Neural cell (in vitro differentiated cells): ENCODE results near the gene TMEM132A. TPM values are rescaled to one million over a fixed set of nuclear protein-coding genes. Genes with fewer than 3 reads are reported as not detected.

ENCODE experiments used
- H2AFZ ChIP-seq: fragments of 200-600, 300-800 bp; sonication (generic), shearing (Covaris generic); 2 replicates; pipeline ENCODE4 v1.6.0; 2014; ENCODE audit warnings: low read depth, mild to moderate bottlenecking, antibody characterized with exemption, low read length, moderate library complexity
- H3F3A ChIP-seq: fragments of 200-600 bp; shearing (Covaris generic); 2 replicates; pipeline ENCODE4 v1.6.1; 2016; ENCODE audit warnings: mild to moderate bottlenecking, moderate library complexity, mixed read lengths, antibody characterized with exemption, low read length; ENCODE audit not compliant: insufficient read depth, poor library complexity, severe bottlenecking
- H3K27ac ChIP-seq: fragments of 200-600, 300-800 bp; sonication (generic), shearing (Covaris generic); 2 replicates; pipeline ENCODE4 v1.5.1; 2014; ENCODE audit warnings: mild to moderate bottlenecking, low read length, moderate library complexity
- H3K27me3 ChIP-seq: fragments of 300-800, 200-600 bp; sonication (generic), shearing (Covaris generic); 2 replicates; pipeline ENCODE4 v1.6.0; 2014; ENCODE audit warnings: mild to moderate bottlenecking, low read depth, low read length, moderate library complexity; ENCODE audit not compliant: insufficient read depth
- H3K36me3 ChIP-seq: fragments of 300-800, 200-600 bp; sonication (generic), shearing (Covaris generic); 2 replicates; pipeline ENCODE4 v1.5.1; 2014; ENCODE audit warnings: mild to moderate bottlenecking, antibody characterized with exemption, low read length, moderate library complexity; ENCODE audit not compliant: insufficient read depth
- H3K4me2 ChIP-seq: fragments of 300-800, 200-600 bp; sonication (generic), shearing (Covaris generic); 2 replicates; pipeline ENCODE4 v1.6.0; 2014; ENCODE audit warnings: mild to moderate bottlenecking, low read length
- H3K4me3 ChIP-seq: fragments of 300-800, 200-600 bp; sonication (generic), shearing (Covaris generic); 2 replicates; pipeline ENCODE4 v1.5.1; 2014; ENCODE audit warnings: mild to moderate bottlenecking, low read length, moderate library complexity
- H3K79me2 ChIP-seq: fragments of 200-600 bp; shearing (Covaris generic); replicated peaks from 2 replicates; pipeline ENCODE4 v1.6.0; 2014; ENCODE audit warnings: mild to moderate bottlenecking, low read length, moderate library complexity; ENCODE audit not compliant: insufficient read depth
- H3K9ac ChIP-seq: fragments of 300-800, 200-600 bp; sonication (generic), shearing (Covaris generic); 2 replicates; pipeline ENCODE4 v1.6.1; 2016; ENCODE audit warnings: mild to moderate bottlenecking, low read length, mixed read lengths
- H3K9me2 ChIP-seq: fragments of 200-600 bp; shearing (Covaris generic); 2 replicates; pipeline ENCODE4 v1.6.1; 2016; ENCODE audit warnings: mild to moderate bottlenecking, low read length, mixed read lengths; ENCODE audit not compliant: insufficient read depth
- H3K9me3 ChIP-seq: fragments of 200-600, 300-800 bp; sonication (generic), shearing (Covaris generic); 2 replicates; pipeline ENCODE4 v1.6.1; 2016; ENCODE audit warnings: mild to moderate bottlenecking, mixed run types, low read length, moderate library complexity, mixed read lengths
- H4K20me1 ChIP-seq: fragments of 200-600 bp; shearing (Covaris generic); 2 replicates; pipeline ENCODE4 v1.6.1; 2016; ENCODE audit warnings: mild to moderate bottlenecking, mixed run types; ENCODE audit not compliant: insufficient read depth
- CTCF ChIP-seq: fragments of 450-650 bp; IDR thresholded peaks from 2 replicates; pipeline ENCODE4 v1.5.1; 2014; ENCODE audit warnings: antibody characterized with exemption, mild to moderate bottlenecking, moderate library complexity; ENCODE audit not compliant: poor library complexity, severe bottlenecking
- EP300 ChIP-seq: fragments of 450-650 bp; conservative IDR thresholded peaks from 2 replicates; pipeline ENCODE4 v1.6.1; 2014; ENCODE audit warnings: antibody characterized with exemption, mild to moderate bottlenecking, moderate library complexity; ENCODE audit not compliant: poor library complexity, severe bottlenecking
- EZH2 ChIP-seq: fragments of 200-600, 300-800 bp; shearing (Covaris generic), sonication (generic); IDR thresholded peaks from 2 replicates; pipeline ENCODE4 v1.6.1; 2014; ENCODE audit warnings: antibody characterized with exemption, low read length, borderline replicate concordance, mild to moderate bottlenecking; ENCODE audit not compliant: insufficient read depth, poor library complexity, severe bottlenecking
- MXI1 ChIP-seq: fragments of 450-650 bp; conservative IDR thresholded peaks from 2 replicates; pipeline ENCODE4 v1.6.1; 2014; ENCODE audit warnings: antibody characterized with exemption, mild to moderate bottlenecking; ENCODE audit not compliant: poor library complexity, severe bottlenecking
- POLR2AphosphoS5 ChIP-seq: IDR thresholded peaks from 2 replicates; pipeline ENCODE4 v1.6.1; 2012
- RAD21 ChIP-seq: fragments of 450-650 bp; conservative IDR thresholded peaks from 2 replicates; pipeline ENCODE4 v1.6.1; 2014; ENCODE audit warnings: antibody characterized with exemption, mild to moderate bottlenecking, moderate library complexity
- SMC3 ChIP-seq: fragments of 450-650 bp; conservative IDR thresholded peaks from 2 replicates; pipeline ENCODE4 v1.6.1; 2014; ENCODE audit warnings: antibody characterized with exemption, mild to moderate bottlenecking, moderate library complexity; ENCODE audit not compliant: poor library complexity
- TAF1 ChIP-seq: IDR thresholded peaks from 2 replicates; pipeline ENCODE4 v1.6.1; 2012; ENCODE audit warnings: low read depth
- polyA plus RNA-seq: library from polyadenylated mRNA; depleted of rRNA; stranded (reverse); fragments of >200 nt; gene quantifications from 2 replicates; pipeline ENCODE4 v1.2.3, GENCODE V29; 2014
- TF ChIP-seq, protein P1 (sequence below): IDR thresholded peaks from 2 replicates; pipeline ENCODE4 v1.6.1; 2012; ENCODE audit warnings: borderline replicate concordance

Gene TMEM132A
- polyA plus RNA-seq, 1 donor from 2014 or later = 215 TPM

DNA sequence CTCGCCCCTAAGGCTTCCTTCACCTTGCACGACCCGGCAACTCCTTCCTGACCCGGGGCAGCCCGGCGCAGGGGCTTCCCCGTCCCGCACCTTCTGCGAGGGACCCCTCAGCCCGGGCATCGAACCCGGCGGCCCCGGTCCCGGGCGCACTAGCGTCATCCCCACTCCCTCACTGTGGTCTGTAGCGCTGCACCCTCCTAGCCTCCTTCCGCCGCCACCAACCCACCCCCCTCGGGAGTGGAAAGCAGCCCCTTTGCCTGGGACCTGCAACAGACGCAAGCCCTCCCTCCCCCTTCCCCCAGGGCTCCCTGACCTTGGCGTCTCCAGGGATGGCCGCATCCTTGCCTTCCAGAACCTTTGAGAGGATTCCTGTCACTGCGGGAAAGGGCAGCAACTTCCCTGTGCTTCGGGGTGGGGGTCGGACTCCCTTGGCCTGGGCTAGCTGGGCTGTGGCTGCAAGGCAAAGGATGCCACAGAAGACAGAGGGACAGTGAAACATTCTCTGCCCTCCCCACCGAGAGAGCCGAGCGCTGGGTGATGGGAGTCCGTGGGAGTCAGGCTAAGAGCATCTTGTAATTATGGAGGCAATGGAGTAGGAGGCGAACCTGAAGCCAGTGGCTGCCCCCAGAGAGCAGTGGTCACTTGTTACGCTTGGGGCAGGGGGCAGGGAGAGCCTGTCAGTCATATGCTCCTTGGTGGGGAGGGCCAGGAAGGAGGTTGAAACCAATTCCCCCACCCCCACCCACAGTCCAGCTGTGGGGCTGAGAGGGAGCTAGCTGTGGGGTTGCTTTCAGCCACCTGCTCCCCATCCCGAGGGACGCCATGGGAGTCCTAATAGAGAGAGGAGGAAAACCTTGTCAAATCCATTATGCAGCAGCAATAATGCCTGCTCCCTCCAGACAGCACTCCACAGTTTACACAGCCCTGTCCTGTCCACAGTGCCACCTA is 920 bp downstream of the TMEM132A start:
- Histone ChIP-seq H3K9ac (peak overlapping the region; percentile 96), H3K4me2 (peak overlapping the region; percentile 71), H3K27me3 (no peaks in the 10 kb centered on the region), H3K79me2 (peaks cover 36% of the 10 kb centered on the region), H3K4me3 (peak overlapping the region; percentile 82), H3K9me2 (no peaks in the 10 kb centered on the region), H2AFZ (peak overlapping the region; percentile 15), H3K27ac (peak overlapping the region; percentile 74), H3K36me3 (no peaks in the 10 kb centered on the region), H3K9me3 (no peaks in the 10 kb centered on the region), H3F3A (no peaks in the 10 kb centered on the region), H4K20me1 (peaks cover 6% of the 10 kb centered on the region)
- peak; percentile 23 for TF ChIP-seq POLR2AphosphoS5
- TF ChIP-seq CTCF = no peak
- TF ChIP-seq TAF1 = no peak
- TF ChIP-seq, protein P1, sequence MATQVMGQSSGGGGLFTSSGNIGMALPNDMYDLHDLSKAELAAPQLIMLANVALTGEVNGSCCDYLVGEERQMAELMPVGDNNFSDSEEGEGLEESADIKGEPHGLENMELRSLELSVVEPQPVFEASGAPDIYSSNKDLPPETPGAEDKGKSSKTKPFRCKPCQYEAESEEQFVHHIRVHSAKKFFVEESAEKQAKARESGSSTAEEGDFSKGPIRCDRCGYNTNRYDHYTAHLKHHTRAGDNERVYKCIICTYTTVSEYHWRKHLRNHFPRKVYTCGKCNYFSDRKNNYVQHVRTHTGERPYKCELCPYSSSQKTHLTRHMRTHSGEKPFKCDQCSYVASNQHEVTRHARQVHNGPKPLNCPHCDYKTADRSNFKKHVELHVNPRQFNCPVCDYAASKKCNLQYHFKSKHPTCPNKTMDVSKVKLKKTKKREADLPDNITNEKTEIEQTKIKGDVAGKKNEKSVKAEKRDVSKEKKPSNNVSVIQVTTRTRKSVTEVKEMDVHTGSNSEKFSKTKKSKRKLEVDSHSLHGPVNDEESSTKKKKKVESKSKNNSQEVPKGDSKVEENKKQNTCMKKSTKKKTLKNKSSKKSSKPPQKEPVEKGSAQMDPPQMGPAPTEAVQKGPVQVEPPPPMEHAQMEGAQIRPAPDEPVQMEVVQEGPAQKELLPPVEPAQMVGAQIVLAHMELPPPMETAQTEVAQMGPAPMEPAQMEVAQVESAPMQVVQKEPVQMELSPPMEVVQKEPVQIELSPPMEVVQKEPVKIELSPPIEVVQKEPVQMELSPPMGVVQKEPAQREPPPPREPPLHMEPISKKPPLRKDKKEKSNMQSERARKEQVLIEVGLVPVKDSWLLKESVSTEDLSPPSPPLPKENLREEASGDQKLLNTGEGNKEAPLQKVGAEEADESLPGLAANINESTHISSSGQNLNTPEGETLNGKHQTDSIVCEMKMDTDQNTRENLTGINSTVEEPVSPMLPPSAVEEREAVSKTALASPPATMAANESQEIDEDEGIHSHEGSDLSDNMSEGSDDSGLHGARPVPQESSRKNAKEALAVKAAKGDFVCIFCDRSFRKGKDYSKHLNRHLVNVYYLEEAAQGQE = no peak

- Histone ChIP-seq H3K27me3 (no peaks in the 10 kb centered on the region), H4K20me1 (peaks cover 6% of the 10 kb centered on the region), H3F3A (no peaks in the 10 kb centered on the region), H3K36me3 (no peaks in the 10 kb centered on the region), H3K4me3 (peak overlapping the region; percentile 82), H2AFZ (no peak overlapping the region), H3K9me2 (no peaks in the 10 kb centered on the region), H3K4me2 (peak overlapping the region; percentile 71), H3K27ac (peak overlapping the region; percentile 74), H3K79me2 (peaks cover 36% of the 10 kb centered on the region), H3K9me3 (no peaks in the 10 kb centered on the region), H3K9ac (peak overlapping the region; percentile 96)
- TF ChIP-seq RAD21 (no peak), CTCF (no peak), POLR2AphosphoS5 (no peak), EP300 (no peak), EZH2 (no peak), SMC3 (no peak), TAF1 (no peak), MXI1 (no peak)
- TF ChIP-seq, protein P1 = no peak
Observed at GRCh38 chr11:60925868-60926267, 1.6 kb downstream of the TMEM132A start.
